GM21825 (cell line): ENCODE measurements around the gene LAMA2.

Experiments used
- ATAC-seq: cut with Tn5 transposase; IDR thresholded peaks from one replicate; pipeline ENCODE4 v1.9.1; 2021; ENCODE audit warnings: mild to moderate bottlenecking, moderate library complexity; ENCODE audit not compliant: unreplicated experiment

The LAMA2 gene

GRCh38 chr6:129344379-129344778 is 461.4 kb downstream of the LAMA2 start:
- ATAC-seq: no peak

GRCh38 chr6:129345890-129346289 is 463.0 kb downstream of the LAMA2 start:
- no peak for ATAC-seq

GRCh38 chr6:129346964-129347363 is 464.0 kb downstream of the LAMA2 start:
- ATAC-seq: no peak

DNA sequence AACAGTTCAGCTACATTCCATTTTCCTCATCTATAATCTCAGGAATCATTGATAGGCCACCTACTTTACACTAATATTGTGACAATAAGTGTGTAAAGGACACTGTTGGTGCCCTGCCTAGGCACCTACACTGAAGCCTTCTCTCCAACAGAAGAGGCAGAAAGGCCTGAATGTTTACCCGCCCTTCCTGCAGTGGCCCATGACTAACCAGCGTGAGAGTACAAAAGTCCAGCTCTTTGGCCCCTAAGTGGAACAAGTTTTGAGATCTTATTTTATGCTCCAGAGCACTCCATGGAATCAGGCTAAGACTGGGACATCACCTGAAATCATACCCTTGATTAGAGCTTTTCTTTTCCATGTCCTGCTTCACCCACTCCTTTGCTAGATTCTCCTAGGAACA is 467.3 kb downstream of the LAMA2 start:
- no peak for ATAC-seq

GRCh38 chr6:129351807-129352206 is 468.9 kb downstream of the LAMA2 start:
- ATAC-seq: no peak

- no peak for ATAC-seq
Observed at GRCh38 chr6:129353067-129353466, 470.1 kb downstream of the LAMA2 start.

DNA sequence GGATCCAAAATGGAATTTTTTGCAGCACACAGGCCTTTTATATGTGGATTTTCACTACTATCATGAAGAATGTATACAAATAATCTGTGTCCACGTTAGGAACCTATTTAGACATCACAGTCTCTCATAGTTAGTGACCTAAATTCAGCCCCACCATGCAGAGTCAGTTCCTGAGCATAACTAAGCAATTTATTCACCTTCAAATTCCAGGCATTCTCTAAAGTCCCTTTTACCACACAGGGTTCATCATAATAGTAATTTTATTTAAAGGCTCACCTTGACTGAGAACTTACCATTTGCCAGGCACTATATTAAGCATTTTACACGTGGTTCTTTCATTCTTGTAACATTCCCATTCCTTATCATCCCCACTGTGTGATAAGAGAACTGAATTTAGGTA is 473.2 kb downstream of the LAMA2 start:
- ATAC-seq: no peak

DNA sequence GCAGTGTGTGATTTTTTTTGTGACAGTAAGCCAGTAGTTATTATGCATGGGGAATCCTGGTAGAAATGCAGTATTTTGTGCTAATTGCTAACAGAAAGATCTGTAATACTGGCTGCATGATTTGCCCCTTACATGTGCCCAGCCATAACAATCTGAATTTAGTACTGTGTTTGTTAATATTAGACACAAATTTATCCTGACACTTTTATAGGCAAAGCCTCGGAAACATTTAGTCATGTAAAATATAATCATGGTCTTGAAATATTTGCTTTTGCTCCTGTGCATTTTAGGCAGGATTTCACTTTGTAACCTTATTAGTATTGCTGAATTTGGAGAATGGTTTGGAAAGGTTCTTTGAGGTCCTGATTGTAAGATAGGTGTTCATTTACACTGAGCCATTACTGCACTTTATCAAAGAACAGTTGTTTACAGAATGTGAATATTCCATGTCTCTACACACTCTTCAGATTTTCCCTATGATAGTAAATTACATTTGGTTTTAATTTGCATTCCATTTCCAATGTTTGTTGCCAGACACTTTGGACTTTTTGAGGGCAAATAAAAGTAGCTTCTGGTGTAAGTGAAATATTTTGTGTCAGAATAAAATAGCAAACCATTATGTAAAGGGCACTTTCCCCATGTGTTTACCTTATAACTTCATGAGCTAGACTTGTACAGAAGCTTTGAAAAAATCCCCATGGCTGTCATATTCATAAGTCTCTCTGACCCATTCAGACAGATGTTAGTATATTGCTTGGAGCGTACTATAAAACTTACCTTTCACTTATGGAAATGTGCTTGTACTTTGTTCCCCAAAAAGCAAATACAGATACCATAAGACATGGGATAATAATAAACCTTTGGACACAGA is 477.1 kb downstream of the LAMA2 start:
- ATAC-seq: no peak

DNA sequence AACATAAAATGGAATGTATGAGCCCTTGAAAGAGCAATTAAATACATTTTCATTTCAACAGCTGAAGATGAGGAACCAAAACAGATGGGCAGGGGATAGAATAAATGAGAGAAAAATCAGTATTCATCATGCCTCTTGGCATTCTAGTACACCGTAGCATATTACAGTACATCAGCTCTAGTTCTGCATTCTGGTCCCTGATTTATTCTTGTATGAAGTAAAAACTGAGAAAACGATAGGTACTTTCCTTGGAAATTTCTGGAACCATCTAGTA is 477.7 kb downstream of the LAMA2 start:
- ATAC-seq: no peak

GRCh38 chr6:129364037-129364436 is 481.1 kb downstream of the LAMA2 start:
- ATAC-seq: no peak

DNA sequence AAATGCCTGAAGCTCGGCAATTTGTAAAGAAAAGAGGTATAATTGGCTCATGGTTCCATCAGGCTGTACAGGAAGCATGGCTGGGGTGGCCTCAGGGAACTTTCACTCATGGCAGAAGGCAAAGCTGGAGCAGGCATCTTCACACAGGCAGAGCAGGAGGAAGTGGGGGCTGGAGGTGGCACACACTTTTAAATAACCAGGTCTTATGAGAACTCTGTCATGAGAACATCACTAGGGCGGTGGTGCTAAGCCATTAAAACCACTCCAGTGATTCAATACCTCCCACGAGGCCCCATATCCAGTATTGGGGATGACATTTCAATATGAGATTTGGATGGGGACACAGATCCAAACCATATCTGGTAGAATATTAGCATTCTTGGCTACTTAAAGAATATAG is 481.8 kb downstream of the LAMA2 start:
- no peak for ATAC-seq

GRCh38 chr6:129368076-129368475 is 485.1 kb downstream of the LAMA2 start:
- no peak for ATAC-seq

- no peak for ATAC-seq
Observed at GRCh38 chr6:129368970-129369369, 486.0 kb downstream of the LAMA2 start.

DNA sequence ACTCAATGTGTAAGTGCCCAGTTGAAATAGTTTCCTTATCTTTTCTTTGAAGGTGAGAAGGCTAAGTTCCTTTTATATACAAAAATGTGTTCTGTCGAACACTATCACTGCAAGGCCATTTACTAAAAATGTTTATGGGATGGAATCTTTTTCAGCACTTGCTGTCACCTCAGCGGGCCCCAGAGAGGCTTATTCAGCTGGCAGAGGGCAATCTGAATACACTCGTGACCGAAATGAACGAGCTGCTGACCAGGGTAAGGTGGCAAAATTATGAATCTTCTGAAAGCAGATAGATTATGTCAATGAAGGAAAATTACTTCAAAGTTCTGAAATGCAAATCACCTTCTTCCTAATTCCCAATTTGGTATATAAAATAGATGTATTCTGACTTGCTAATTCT is 486.8 kb downstream of the LAMA2 start:
- ATAC-seq: no peak

DNA sequence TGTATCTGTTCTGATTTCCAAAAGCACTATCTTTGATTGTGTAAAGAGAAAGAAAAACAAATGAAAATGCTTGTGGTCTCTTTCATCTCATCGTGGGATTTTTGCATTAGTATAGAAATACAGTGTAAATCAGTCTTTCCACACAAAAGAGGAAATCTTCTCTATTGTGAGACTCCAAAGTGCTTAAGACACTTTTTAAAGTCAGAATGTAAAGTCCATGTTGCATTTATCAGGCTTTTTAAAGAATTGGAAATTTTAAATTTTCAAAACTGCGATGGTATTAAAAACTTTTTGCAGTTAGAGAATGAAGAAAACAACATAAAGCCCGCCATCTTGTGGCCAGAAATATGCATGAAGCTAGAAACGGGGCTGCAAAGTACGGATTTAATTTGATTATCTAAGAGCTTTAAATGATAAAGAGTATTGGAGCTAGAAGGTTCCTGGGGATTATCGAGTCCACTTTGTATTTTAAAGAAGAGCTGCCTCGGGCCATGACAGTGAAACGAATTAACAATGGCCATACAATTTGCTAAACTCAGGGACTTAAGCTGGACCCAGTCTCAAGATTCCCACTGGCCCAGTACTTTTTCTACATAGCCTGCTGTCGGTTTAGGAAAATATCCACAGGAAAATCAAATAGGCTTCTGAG is 487.5 kb downstream of the LAMA2 start:
- no peak for ATAC-seq

- no peak for ATAC-seq
Observed at GRCh38 chr6:129381885-129382284, 498.9 kb downstream of the LAMA2 start.

DNA sequence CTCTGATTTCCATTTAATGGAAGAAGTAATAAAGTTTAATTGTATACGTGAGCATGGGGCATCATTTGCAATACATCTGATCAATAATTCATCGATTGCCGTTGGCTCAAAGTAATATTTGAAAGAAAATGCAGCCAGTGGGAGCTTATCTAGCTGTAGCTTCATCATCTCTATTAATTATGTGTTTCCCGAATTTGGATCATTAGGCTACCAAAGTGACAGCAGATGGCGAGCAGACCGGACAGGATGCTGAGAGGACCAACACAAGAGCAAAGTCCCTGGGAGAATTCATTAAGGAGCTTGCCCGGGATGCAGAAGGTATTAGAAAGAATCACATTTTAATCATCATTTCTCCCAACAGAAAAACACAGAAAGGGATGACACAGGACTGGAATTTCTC is 500.0 kb downstream of the LAMA2 start:
- ATAC-seq: no peak

DNA sequence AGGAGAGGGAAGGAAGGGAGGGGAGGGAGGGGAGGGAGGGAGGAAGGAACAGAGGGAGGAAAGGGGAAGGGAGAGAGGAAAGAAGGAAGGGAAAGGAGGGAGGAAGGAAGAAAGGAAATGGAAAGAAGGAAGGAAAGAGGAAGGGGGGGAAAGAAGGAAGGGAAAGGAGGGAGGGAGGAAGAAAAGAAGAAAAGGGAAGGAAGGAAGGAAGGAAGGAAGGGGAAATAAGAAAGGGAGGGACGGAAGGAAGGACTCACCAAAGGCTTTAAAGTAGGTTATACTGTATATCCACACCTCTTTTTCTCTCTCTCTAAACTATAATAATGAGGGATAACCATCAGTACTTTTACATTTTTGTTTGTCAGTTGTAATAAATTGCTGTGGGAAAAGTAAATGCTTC is 502.2 kb downstream of the LAMA2 start:
- ATAC-seq: no peak

- ATAC-seq: no peak
Observed at GRCh38 chr6:129390900-129391299, 508.0 kb downstream of the LAMA2 start.

DNA sequence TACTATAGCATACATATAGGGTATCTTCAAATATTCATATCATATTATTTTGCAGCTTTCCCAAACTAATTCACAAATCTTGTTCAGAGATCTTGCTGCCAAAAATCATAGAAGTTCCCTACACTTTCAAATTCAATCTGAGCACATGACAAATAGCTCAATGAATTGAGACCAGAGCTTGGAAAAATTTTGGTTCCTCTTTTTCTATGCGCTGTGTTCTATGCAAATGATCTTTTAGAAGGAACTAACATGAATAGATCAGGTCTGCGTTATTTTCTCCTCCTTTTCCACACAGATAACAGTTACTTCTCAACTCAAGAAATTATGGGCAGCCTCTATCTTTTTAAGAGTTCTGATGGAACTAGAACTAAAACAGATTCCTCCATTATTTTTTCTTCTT is 510.7 kb downstream of the LAMA2 start:
- ATAC-seq: no peak

- ATAC-seq: no peak
Observed at GRCh38 chr6:129398764-129399163, 515.8 kb downstream of the LAMA2 start.

DNA sequence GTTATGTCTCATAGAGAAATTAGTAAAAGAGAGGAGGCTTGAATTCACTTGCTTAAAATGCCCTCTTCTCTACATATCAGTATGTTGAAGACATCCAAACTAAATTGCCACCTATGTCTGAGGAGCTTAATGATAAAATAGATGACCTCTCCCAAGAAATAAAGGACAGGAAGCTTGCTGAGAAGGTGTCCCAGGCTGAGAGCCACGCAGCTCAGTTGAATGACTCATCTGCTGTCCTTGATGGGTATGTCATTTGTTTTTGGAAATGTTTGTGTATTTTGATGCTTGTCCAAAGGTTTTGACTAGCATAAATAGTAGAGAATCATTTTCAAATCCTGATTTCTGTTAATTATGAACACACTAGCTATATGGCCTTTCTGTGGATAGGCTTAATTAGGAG is 519.3 kb downstream of the LAMA2 start:
- no peak for ATAC-seq

- ATAC-seq: no peak
Observed at GRCh38 chr6:129411092-129411491, 528.2 kb downstream of the LAMA2 start.
